GM12878 (cell line): ENCODE data around the gene FAM241A. TPM values are rescaled to one million over a fixed set of nuclear protein-coding genes. Genes with fewer than 3 reads are reported as not detected.

Source experiments
- ATAC-seq: fragments of 200-7000 bp; cut with Tn5 transposase; 3 replicates; pipeline ENCODE4 v1.9.1; 2020; ENCODE audit warnings: mild to moderate bottlenecking, moderate library complexity
- BruUV-seq: library from RNA; stranded (reverse); fragments of 400-500 nt; replicated peaks from 2 replicates; lab custom pipeline; 2021; lab: Mats Ljungman, UMichigan
- CTCF ChIA-PET: fragments of 300-600 bp; sonication (Branson Sonifier 250); formaldehyde crosslinking; extraction: SDS; loops from one replicate; lab custom pipeline; 2021; ENCODE audit warnings: inconsistent platforms; lab: Yijun Ruan, JAX
- POLR2A ChIA-PET: fragments of 350-600 bp; formaldehyde crosslinking; extraction: SDS; loops from one replicate; lab custom pipeline; 2021; ENCODE audit warnings: inconsistent platforms; lab: Charles Lee
- RAD21 ChIA-PET: fragments of 300-600 bp; sonication (Branson Sonifier 250); formaldehyde crosslinking; loops from one replicate; lab custom pipeline; 2023; ENCODE audit warnings: antibody characterized with exemption; ENCODE audit not compliant: unreplicated experiment; lab: Charles Lee
- SMC1A ChIA-PET: fragments of 300-600 bp; sonication (Branson Sonifier 250); formaldehyde crosslinking; loops from one replicate; lab custom pipeline; 2023; ENCODE audit not compliant: unreplicated experiment, uncharacterized antibody; lab: Charles Lee
- DNase-seq: peaks from one replicate; pipeline ENCODE4 v3.0.0-alpha.2; 2011; ENCODE audit warnings: low read depth, low spot score
- FAIRE-seq: peaks from 3 replicates; lab custom pipeline; 2011; peaks lifted over from hg19 to GRCh38; lab: Jason Lieb, UNC
- H2AFZ ChIP-seq: 2 replicates; pipeline ENCODE4 v1.6.0; 2011; ENCODE audit warnings: low read depth, low read length, control low read depth; ENCODE audit not compliant: control insufficient read depth
- H3K27ac ChIP-seq: 2 replicates; pipeline ENCODE4 v1.5.1; 2011; ENCODE audit warnings: control low read depth; ENCODE audit not compliant: control insufficient read depth, insufficient read depth
- H3K27me3 ChIP-seq, 2 experiments: replicated peaks in 1 of 2; 2 replicates each; pipeline versions ENCODE4 v1.6.0 to v1.6.1; 2011; ENCODE audit warnings: low read length in 1 of 2; ENCODE audit not compliant: control insufficient read depth in 2 of 2, insufficient read depth in 2 of 2
- H3K36me3 ChIP-seq, 2 experiments: 2 replicates each; pipeline ENCODE4 v1.5.1; 2011; ENCODE audit warnings: low read length in 1 of 2; ENCODE audit not compliant: control insufficient read depth in 2 of 2, insufficient read depth in 2 of 2
- H3K4me1 ChIP-seq: 2 replicates; pipeline ENCODE4 v1.6.1; 2011; ENCODE audit warnings: mild to moderate bottlenecking, low read length, moderate library complexity, mixed read lengths; ENCODE audit not compliant: control insufficient read depth, insufficient read depth
- H3K4me2 ChIP-seq: 2 replicates; pipeline ENCODE4 v1.6.0; 2011; ENCODE audit warnings: control low read depth; ENCODE audit not compliant: control insufficient read depth, insufficient read depth
- H3K4me3 ChIP-seq: fragments of 200-600 bp; sonication (generic); 2 replicates; pipeline ENCODE4 v1.5.1; 2016
- H3K79me2 ChIP-seq: 2 replicates; pipeline ENCODE4 v1.6.0; 2011; ENCODE audit warnings: low read length; ENCODE audit not compliant: control insufficient read depth, insufficient read depth
- H3K9ac ChIP-seq: 2 replicates; pipeline ENCODE4 v1.8.0; 2011; ENCODE audit warnings: low read length, control low read depth, mixed read lengths; ENCODE audit not compliant: control insufficient read depth, insufficient read depth
- H3K9me3 ChIP-seq: replicated peaks from 3 replicates; pipeline ENCODE4 v1.5.1; 2011; ENCODE audit warnings: mild to moderate bottlenecking, low read length; ENCODE audit not compliant: control insufficient read depth, insufficient read depth
- H4K20me1 ChIP-seq: 2 replicates; pipeline ENCODE4 v1.6.0; 2011; ENCODE audit not compliant: control insufficient read depth, insufficient read depth
- MYB ChIP-seq: fragments of 150-350 bp; IDR thresholded peaks from 2 replicates; pipeline ENCODE4 v1.6.1; 2014; ENCODE audit warnings: mild to moderate bottlenecking, low read depth, low read length, borderline replicate concordance
- RUNX3 ChIP-seq: IDR thresholded peaks from 2 replicates; pipeline ENCODE4 v1.6.1; 2012; ENCODE audit warnings: low read length, inconsistent platforms
- WGBS: methylation state at CpG from one replicate; pipeline ENCODE4 v1.1.6; 2016; ENCODE audit warnings: low lambda C conversion rate; ENCODE audit not compliant: insufficient replicate concordance, insufficient coverage; ENCODE audit errors: missing lambda C conversion rate; 5-methylcytosine and 5-hydroxymethylcytosine counted together
- in situ Hi-C: fragments of 300-500 bp; cut with MboI; formaldehyde crosslinking; loops from 9 replicates; pipeline ENCODE4 v1.14.3; 2018; ENCODE audit warnings: mixed read lengths
- intact Hi-C: fragments of 100-400 bp; cut with micrococcal nuclease; formaldehyde crosslinking; loops from one replicate; pipeline ENCODE4 v1.14.2; 2022; ENCODE audit not compliant: unreplicated experiment
- polyA plus RNA-seq, 11 experiments: library from polyadenylated mRNA; depleted of rRNA in 4 of 11; unstranded in 6 of 11; stranded (reverse) in 5 of 11; fragments of >200 nt; fragmentation: Nextera tagmentation in 4 of 11; fragmentation: Illumina TruSeq in 1 of 11; extraction: Ambion mirVana in 4 of 11; extraction: Trizol in 1 of 11; gene quantifications; 1 replicate in 1 of 11; 2 replicates in 10 of 11; pipeline versions ENCODE4 v1.2.1 to v1.2.3, GENCODE V29; 2011 to 2016; ENCODE audit warnings: inconsistent platforms in 2 of 11, missing spikeins in 2 of 11, low read depth in 1 of 11
- total RNA-seq, 4 experiments: library from RNA; depleted of rRNA in 3 of 4; stranded (reverse); fragments of >200 nt in 3 of 4; fragmentation: Illumina TruSeq in 1 of 4; extraction: Trizol in 1 of 4; gene quantifications; 2 replicates each; pipeline versions ENCODE4 v1.2.1 to v1.2.3, GENCODE V29; 2013 to 2021
- TF ChIP-seq, protein P1 (sequence below): IDR thresholded peaks from 2 replicates; pipeline ENCODE4 v1.6.1; 2012; ENCODE audit warnings: mild to moderate bottlenecking, low read depth, low read length

Gene FAM241A
- total and polyA plus RNA-seq, 10 of the 15 experiments (the other 5 are each of a cell fraction or from before 2014, with no cell fraction given) = 0.20 to 7.5 (median 2.4) TPM

DNA sequence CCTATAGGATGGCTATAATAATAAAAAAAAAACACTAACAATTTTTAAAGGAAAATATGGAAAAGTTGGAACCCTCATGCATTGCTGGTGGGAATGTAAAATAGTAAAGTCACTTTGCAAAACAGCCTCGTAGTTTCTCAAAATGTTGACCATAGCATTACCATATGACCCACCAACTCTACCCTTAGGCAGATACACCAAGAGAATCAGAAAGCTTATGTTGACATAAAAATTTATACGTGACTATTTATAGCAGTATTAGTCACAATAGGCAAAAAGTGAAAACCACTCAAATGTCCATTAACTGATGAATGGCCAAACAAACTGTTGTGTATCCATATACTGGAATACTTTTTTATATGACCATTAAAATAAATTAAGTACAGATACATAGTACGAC lies 19.8 kb upstream of the FAM241A start:
- 84% methylated on average over 3 of the region's 3 CpGs for WGBS
- SMC1A ChIA-PET = no interaction called here
- RAD21 ChIA-PET = no interaction called here
- DNase-seq (no peak), FAIRE-seq (no peak), ATAC-seq (no peak)
- Histone ChIP-seq H2AFZ (no peak overlapping the region), H3K4me3 (no peak overlapping the region), H3K4me2 (no peak overlapping the region), H4K20me1 (no peaks in the 10 kb centered on the region), H3K9ac (no peak overlapping the region), H3K27ac (no peak overlapping the region), H3K9me3 (no peaks in the 10 kb centered on the region), H3K79me2 (no peaks in the 10 kb centered on the region), H3K4me1 (no peaks in the 10 kb centered on the region; the same call in 1 of the 2 replicates), H3K36me3 (no peaks in the 10 kb centered on the region), H3K27me3 (no peaks in the 10 kb centered on the region; a peak in 1 of 4 replicates)
- CTCF ChIA-PET = interaction anchor here (0.7 kb wide), 1 partner anchor 93 kb away, joined by 4 read pairs; no protein-coding TSS in a partner anchor
- in situ Hi-C loops = no loop called here
- TF ChIP-seq MYB (no peak), RUNX3 (no peak)
- TF ChIP-seq, protein P1, sequence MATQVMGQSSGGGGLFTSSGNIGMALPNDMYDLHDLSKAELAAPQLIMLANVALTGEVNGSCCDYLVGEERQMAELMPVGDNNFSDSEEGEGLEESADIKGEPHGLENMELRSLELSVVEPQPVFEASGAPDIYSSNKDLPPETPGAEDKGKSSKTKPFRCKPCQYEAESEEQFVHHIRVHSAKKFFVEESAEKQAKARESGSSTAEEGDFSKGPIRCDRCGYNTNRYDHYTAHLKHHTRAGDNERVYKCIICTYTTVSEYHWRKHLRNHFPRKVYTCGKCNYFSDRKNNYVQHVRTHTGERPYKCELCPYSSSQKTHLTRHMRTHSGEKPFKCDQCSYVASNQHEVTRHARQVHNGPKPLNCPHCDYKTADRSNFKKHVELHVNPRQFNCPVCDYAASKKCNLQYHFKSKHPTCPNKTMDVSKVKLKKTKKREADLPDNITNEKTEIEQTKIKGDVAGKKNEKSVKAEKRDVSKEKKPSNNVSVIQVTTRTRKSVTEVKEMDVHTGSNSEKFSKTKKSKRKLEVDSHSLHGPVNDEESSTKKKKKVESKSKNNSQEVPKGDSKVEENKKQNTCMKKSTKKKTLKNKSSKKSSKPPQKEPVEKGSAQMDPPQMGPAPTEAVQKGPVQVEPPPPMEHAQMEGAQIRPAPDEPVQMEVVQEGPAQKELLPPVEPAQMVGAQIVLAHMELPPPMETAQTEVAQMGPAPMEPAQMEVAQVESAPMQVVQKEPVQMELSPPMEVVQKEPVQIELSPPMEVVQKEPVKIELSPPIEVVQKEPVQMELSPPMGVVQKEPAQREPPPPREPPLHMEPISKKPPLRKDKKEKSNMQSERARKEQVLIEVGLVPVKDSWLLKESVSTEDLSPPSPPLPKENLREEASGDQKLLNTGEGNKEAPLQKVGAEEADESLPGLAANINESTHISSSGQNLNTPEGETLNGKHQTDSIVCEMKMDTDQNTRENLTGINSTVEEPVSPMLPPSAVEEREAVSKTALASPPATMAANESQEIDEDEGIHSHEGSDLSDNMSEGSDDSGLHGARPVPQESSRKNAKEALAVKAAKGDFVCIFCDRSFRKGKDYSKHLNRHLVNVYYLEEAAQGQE = no peak
- BruUV-seq = no TSS peak
- intact Hi-C loops = no loop called here
- POLR2A ChIA-PET = no interaction called here
